Measurements from ENCODE around the gene KIAA1958.
"Not testable (repeated sequence)": the region's sequence is repeated elsewhere in the genome, so short reads cannot be mapped to it uniquely, and the experiment has no call there.

The KIAA1958 gene

DNA sequence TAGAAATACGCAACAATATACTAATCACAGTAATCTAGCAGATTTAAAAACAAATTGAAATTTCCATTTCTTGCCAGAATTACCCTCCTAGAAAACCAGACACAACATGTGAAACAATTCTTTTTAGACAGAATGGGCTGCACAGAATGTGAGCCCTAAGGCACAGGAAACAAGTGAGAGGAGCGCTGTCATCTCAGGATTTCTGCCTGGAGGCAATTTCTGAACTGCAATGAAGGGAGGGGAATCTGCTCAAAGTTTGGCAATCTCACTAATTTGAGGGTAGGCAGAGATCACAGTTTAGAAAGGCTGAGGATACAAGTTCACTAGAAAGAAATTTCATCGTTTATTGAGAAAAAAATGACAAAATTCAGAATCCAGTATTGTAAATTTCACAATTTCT lies 161.0 kb downstream of the KIAA1958 start:
- in situ Hi-C loops (cut with MboI; ENCODE audit: low sequenced_read_pairs) = no loop called here

GRCh38 chr9:112648624-112649023 lies 162.0 kb downstream of the KIAA1958 start:
- in situ Hi-C loops (cut with MboI; ENCODE audit: low sequenced_read_pairs) = no loop called here

DNA sequence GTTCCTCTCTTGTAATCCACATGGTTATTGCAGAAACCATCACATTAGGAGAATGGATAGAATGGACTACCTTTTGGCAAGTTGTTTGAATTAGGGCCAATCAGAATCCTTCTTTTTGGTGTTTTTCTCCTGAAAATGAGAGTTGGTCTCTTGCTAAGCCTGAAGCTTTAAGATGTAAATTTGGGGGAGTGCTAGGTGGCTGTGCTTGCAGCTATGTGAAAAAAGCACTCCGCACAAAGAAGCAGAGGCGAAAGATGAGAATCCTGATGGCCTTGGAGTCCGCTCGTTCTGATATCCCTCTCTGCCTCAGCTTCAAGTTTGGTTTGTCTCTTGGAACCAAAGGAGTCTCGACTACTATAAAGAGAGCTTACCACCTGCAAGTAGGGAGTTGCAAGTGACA lies 167.7 kb downstream of the KIAA1958 start:
- in situ Hi-C loops (cut with MboI; ENCODE audit: low sequenced_read_pairs) = no loop called here

GRCh38 chr9:112655668-112656067 lies 169.0 kb downstream of the KIAA1958 start:
- in situ Hi-C loops (cut with MboI; ENCODE audit: low sequenced_read_pairs) = no loop called here

- in situ Hi-C loops (cut with MboI; ENCODE audit: low sequenced_read_pairs) = no loop called here
These were observed 173.3 kb downstream of the KIAA1958 start for GRCh38 chr9:112659906-112660305.

DNA sequence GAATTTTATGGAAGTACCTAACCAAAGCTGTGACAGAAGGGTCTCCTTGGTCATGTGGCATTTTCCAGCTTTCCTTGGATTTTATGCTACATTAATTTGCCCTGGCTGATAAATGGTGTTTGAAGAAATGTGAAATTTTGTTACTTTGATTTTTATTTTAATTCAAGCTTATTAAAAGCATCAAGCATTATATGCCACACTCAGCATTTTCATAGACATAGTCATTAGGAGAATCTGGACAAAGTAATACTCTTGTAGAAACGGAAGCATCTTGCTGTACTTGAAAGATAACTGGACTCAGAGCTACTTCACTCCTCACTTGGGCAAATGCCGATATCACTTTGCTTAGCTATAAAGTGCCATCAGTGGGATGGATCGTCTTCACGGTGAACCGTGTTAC lies 177.1 kb downstream of the KIAA1958 start:
- in situ Hi-C loops (cut with MboI; ENCODE audit: low sequenced_read_pairs) = no loop called here

- in situ Hi-C loops (cut with MboI; ENCODE audit: low sequenced_read_pairs) = no loop called here
These were observed 177.9 kb downstream of the KIAA1958 start for GRCh38 chr9:112664531-112664930.

GRCh38 chr9:112665347-112665746 lies 178.7 kb downstream of the KIAA1958 start:
- in situ Hi-C loops (cut with MboI; ENCODE audit: low sequenced_read_pairs) = no loop called here

DNA sequence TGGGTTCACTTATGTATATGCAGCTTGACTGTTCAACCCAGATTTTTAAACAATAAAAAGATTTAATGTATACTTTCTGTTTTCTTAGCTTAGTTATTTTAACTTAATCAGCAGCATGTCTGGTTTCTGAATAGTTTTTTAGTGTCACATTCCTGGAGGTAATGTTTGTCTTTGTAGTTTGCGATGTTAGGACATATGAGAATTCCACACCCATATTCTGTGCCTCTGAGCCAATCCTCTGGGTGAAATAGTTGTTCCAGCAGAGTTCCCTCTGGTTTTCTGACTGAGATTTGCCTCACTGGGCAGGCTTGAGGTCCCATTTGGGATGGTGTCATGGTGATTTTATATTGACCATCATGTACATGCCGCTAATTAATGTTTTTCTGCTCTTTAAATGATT lies 182.7 kb downstream of the KIAA1958 start:
- in situ Hi-C loops (cut with MboI; ENCODE audit: low sequenced_read_pairs) = no loop called here

DNA sequence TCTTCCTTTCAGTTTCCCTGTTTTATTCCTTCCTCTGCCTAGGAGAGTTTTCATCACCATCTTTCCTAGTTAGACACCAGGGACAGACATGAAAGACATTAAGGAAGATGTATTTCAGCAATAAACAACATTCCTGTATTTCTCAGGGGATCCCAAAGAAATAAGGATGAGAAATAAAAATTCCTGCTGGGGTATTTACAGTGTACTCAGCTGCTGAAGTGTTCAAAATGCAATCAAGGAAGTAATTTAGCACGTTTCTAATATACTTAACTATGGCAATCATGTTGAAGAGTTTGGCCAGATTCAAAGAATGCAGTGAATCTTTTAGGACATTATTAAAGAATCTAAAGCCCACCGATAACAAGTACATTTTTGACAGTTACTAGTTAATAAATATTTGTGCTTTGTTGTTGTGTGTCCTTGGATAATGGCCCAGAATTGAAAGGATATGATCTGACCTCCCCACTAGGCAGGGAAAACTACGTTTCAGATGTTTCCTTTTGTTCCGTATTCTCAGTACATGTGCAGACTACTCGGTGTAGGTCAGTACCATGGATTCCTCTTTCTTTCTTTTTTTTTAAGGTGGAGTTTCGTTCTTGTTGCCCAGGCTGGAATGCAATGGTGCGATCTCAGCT lies 184.5 kb downstream of the KIAA1958 start:
- in situ Hi-C loops (cut with MboI; ENCODE audit: low sequenced_read_pairs) = no loop called here

- in situ Hi-C loops (cut with MboI; ENCODE audit: low sequenced_read_pairs) = not testable (repeated sequence)
These were observed 186.6 kb downstream of the KIAA1958 start for GRCh38 chr9:112673221-112673620.

DNA sequence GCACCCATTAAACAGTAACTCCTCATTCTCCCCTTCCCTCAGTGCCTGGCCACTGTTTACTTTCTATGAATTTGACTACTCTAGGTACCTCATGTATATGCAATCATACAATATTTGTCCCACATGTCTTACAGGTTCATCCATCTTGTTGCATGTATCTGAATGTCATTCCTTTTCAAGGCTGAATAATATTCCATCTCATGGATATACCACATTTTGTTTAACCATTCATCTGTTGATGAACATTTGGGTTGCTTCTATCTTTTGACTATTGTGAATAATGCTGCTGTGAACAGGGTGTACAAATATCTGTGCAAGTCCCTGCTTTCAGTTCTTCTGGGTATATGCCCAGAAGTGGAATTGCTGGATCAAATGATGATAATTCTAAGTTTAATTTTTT lies 190.4 kb downstream of the KIAA1958 start:
- in situ Hi-C loops (cut with MboI; ENCODE audit: low sequenced_read_pairs) = no loop called here

- in situ Hi-C loops (cut with MboI; ENCODE audit: low sequenced_read_pairs) = no loop called here
These were observed 194.2 kb downstream of the KIAA1958 start for GRCh38 chr9:112680731-112681402.

GRCh38 chr9:112689161-112689740 lies 202.6 kb downstream of the KIAA1958 start:
- in situ Hi-C loops (cut with MboI; ENCODE audit: low sequenced_read_pairs) = no loop called here

DNA sequence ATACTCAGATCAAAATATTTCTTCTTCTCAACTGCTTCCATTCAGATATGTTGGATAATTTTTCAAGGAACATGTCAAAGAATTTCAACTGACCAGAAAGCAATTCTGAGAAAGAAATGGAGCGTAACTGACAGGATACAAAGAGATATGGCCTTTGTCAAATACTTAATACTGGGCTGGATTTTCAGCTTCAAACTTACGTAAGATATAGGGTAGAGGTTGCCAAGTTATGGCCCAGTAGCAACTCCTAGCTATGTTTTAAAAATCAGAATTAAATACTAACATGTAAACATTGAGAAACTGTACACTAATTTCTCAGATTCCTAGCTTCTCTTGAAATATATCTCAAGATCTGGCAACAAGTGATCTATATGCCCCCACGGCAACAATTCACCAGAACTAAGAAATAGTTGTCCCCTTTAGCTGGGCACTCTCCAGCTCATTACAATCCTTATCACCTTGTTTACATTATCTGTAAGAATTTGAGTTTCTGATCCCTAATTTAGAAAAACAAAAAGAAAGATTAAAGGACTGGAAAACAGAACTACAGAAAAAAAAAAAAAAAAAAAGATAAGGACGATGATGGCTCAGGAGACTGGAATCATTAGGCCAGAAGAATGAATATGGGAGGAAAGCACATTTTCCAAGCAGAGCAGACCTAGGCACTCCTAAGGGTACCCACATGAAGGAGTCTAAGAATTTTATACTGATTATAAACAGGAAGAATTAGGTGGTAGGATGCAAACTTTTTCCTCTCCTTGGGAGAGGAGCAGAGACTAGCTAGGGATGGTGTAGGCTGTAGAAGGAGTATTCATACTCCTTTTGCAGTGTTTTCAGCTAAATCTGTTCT lies 208.3 kb downstream of the KIAA1958 start:
- in situ Hi-C loops (cut with MboI; ENCODE audit: low sequenced_read_pairs) = no loop called here

DNA sequence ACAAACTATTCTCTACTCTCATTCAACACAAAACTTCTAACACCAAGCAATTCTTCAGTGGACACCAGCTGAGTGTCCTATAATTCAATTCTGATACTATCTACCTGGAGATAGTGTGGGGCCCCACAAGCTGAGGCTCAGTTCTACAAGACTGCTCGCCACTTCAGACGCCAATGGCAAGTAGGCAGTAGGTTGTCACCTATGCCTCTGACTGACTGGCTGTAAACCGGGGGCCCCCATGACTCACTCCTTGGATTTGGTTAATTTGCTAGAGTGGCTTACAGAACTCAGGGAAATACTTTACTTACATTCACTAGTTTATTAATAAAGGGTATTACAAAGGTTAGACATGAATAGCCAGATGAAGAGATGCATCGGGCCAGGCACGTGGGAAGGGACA lies 209.8 kb downstream of the KIAA1958 start:
- in situ Hi-C loops (cut with MboI; ENCODE audit: low sequenced_read_pairs) = no loop called here

DNA sequence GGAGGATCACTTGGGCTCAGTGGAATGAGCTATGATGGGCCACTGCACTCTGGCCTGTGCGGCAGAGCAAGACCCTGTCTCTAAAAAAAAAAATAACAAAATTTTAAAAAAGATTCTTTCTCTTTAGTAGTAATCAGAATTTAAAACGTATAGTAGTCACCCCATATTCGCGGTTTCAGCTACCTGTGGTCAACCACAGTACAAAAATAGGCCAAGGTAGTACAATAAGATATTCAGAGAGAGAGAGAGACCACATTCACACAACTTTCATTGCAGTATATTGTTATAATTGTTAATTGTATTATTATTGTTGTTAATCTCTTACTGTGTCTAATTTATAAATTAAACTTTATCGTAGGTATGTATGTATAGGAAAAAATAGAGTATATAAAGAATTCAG lies 212.6 kb downstream of the KIAA1958 start:
- in situ Hi-C loops (cut with MboI; ENCODE audit: low sequenced_read_pairs) = no loop called here

- in situ Hi-C loops (cut with MboI; ENCODE audit: low sequenced_read_pairs) = no loop called here
These were observed 213.5 kb downstream of the KIAA1958 start for GRCh38 chr9:112700085-112700484.

- in situ Hi-C loops (cut with MboI; ENCODE audit: low sequenced_read_pairs) = no loop called here
These were observed 216.7 kb downstream of the KIAA1958 start for GRCh38 chr9:112703304-112703703.

- in situ Hi-C loops (cut with MboI; ENCODE audit: low sequenced_read_pairs) = no loop called here
These were observed 219.3 kb downstream of the KIAA1958 start for GRCh38 chr9:112705768-112706427.
